Measurements from ENCODE around the gene BMP7.

- TF ChIP-seq CTCF (conservative IDR thresholded peaks at IDR 0.05; ENCODE audit: low read length) = no peak
- TF ChIP-seq EZH2phosphoT487 (IDR thresholded peaks at IDR 0.05; ENCODE audit: borderline replicate concordance) = no peak
Measured at GRCh38 chr20:57126481-57127092, 139.9 kb downstream of the BMP7 start.
